Vagina (tissue), 2 donors: ENCODE data around the gene DENND1A. TPM values are rescaled to one million over a fixed set of nuclear protein-coding genes. Genes with fewer than 3 reads are reported as not detected.

Source experiments
- DNase-seq, 2 donors: peaks; one replicate each; pipeline ENCODE4 v3.0.0-alpha.2; 2017; ENCODE audit errors: extremely low spot score in 2 of 2
- H3K27ac ChIP-seq: fragments of 200-600 bp; sonication (generic); one replicate; pipeline ENCODE4 v1.5.1; 2019
- H3K27me3 ChIP-seq: fragments of 200-600 bp; sonication (generic); one replicate; pipeline ENCODE4 v1.5.1; 2019
- H3K36me3 ChIP-seq, 2 donors: fragments of 200-600 bp; sonication (generic); one replicate each; pipeline ENCODE4 v1.5.1; 2017 to 2019
- H3K4me1 ChIP-seq: fragments of 200-600 bp; sonication (generic); one replicate; pipeline ENCODE4 v1.5.1; 2019
- H3K4me3 ChIP-seq, 2 donors: fragments of 200-600 bp; sonication (generic); 1 replicate in 1 of 2; 2 replicates in 1 of 2; pipeline ENCODE4 v1.5.1; 2016 to 2019
- H3K9me3 ChIP-seq: fragments of 200-600 bp; sonication (generic); one replicate; pipeline ENCODE4 v1.5.1; 2019
- POLR2A ChIP-seq, 2 donors: fragments of 450-650 bp; IDR thresholded peaks; one replicate each; pipeline ENCODE4 v1.6.1; 2017; ENCODE audit warnings: antibody characterized with exemption in 2 of 2, mild to moderate bottlenecking in 2 of 2, moderate library complexity in 2 of 2
- POLR2AphosphoS5 ChIP-seq, 2 donors: sonication (generic); formaldehyde crosslinking; IDR thresholded peaks; one replicate each; pipeline ENCODE4 v1.9.0; 2017; ENCODE audit warnings: antibody characterized with exemption in 2 of 2, mild to moderate bottlenecking in 2 of 2, low read depth in 1 of 2; ENCODE audit not compliant: insufficient read depth in 1 of 2
- intact Hi-C: fragments of 100-400 bp; cut with DNase I; formaldehyde crosslinking; loops from one replicate; pipeline ENCODE4 v1.15.1; 2023
- total RNA-seq: library from RNA; depleted of rRNA; stranded (reverse); fragments of >200 nt; gene quantifications from one replicate; pipeline ENCODE4 v1.2.3, GENCODE V29; 2016
- TF ChIP-seq, protein P1 (sequence below), 3 experiments: fragments of 450-650 bp in 2 of 3; fragments of 200-600 bp in 1 of 3; sonication (generic) in 1 of 3; IDR thresholded peaks; one replicate each; pipeline ENCODE4 v1.5.1; 2017 to 2019; ENCODE audit warnings: antibody characterized with exemption in 3 of 3, mild to moderate bottlenecking in 2 of 3, moderate library complexity in 2 of 3

Gene DENND1A
- total RNA-seq, 1 donor from 2014 or later = 20.4 TPM

DNA sequence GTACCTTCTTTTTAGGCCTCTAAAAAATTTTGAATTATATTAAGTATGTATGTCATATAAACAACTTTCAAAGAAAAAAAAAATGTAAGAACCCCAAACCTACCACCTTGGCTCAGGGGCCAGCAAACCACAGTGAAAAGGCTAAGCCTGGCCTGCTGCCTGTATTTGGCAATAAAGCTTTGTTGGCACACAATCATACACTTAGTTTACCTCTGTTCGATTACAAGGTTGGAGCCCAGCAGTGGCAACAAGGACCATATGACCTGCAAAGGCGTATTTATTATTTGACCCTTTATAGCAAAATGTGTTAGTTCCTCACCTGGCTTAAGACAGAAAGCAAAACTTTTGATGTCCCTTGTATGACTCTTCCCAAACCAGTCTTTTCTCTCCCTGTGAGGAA is 282.8 kb downstream of the DENND1A start:
- TF ChIP-seq POLR2A (IDR thresholded peaks at IDR 0.05) (no peak), POLR2AphosphoS5 (IDR thresholded peaks at IDR 0.05; ENCODE audit: insufficient read depth in 1 of 2, low read depth in 1 of 2) (no peak)
- TF ChIP-seq, protein P1, sequence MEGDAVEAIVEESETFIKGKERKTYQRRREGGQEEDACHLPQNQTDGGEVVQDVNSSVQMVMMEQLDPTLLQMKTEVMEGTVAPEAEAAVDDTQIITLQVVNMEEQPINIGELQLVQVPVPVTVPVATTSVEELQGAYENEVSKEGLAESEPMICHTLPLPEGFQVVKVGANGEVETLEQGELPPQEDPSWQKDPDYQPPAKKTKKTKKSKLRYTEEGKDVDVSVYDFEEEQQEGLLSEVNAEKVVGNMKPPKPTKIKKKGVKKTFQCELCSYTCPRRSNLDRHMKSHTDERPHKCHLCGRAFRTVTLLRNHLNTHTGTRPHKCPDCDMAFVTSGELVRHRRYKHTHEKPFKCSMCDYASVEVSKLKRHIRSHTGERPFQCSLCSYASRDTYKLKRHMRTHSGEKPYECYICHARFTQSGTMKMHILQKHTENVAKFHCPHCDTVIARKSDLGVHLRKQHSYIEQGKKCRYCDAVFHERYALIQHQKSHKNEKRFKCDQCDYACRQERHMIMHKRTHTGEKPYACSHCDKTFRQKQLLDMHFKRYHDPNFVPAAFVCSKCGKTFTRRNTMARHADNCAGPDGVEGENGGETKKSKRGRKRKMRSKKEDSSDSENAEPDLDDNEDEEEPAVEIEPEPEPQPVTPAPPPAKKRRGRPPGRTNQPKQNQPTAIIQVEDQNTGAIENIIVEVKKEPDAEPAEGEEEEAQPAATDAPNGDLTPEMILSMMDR (IDR thresholded peaks at IDR 0.05) = no peak
- Histone ChIP-seq H3K27me3 (no peaks in the 10 kb centered on the region), H3K27ac (no peak overlapping the region), H3K4me3 (no peak overlapping the region), H3K4me1 (no peaks in the 10 kb centered on the region), H3K36me3 (no peaks in the 10 kb centered on the region), H3K9me3 (no peaks in the 10 kb centered on the region)
- intact Hi-C loops = no loop called here
- no peak for DNase-seq

- Histone ChIP-seq H3K4me1 (no peaks in the 10 kb centered on the region), H3K9me3 (no peaks in the 10 kb centered on the region), H3K27ac (no peak overlapping the region), H3K36me3 (no peaks in the 10 kb centered on the region), H3K27me3 (no peaks in the 10 kb centered on the region), H3K4me3 (no peak overlapping the region)
- no peak for TF ChIP-seq POLR2AphosphoS5 (IDR thresholded peaks at IDR 0.05; ENCODE audit: insufficient read depth in 1 of 2, low read depth in 1 of 2)
- TF ChIP-seq, protein P1 (IDR thresholded peaks at IDR 0.05) = no peak
- no peak for TF ChIP-seq POLR2A (IDR thresholded peaks at IDR 0.05)
- no peak for DNase-seq
- intact Hi-C loops = no loop called here
These were observed 284.2 kb downstream of the DENND1A start for GRCh38 chr9:123645762-123646161.

GRCh38 chr9:123645126-123645525 is 284.8 kb downstream of the DENND1A start:
- H3K4me1 ChIP-seq = no peaks in the 10 kb centered on the region
- intact Hi-C loops = no loop called here
- TF ChIP-seq, protein P1 (IDR thresholded peaks at IDR 0.05) = no peak
- no peak for TF ChIP-seq POLR2A (IDR thresholded peaks at IDR 0.05)
- TF ChIP-seq POLR2AphosphoS5 (IDR thresholded peaks at IDR 0.05; ENCODE audit: insufficient read depth in 1 of 2, low read depth in 1 of 2) = no peak
- H3K4me3 ChIP-seq = no peak overlapping the region
- H3K9me3 ChIP-seq = no peaks in the 10 kb centered on the region
- no peak overlapping the region for H3K27ac ChIP-seq
- H3K36me3 ChIP-seq = no peaks in the 10 kb centered on the region
- no peaks in the 10 kb centered on the region for H3K27me3 ChIP-seq
- DNase-seq = no peak

GRCh38 chr9:123643518-123643917 is 286.4 kb downstream of the DENND1A start:
- H3K4me3 ChIP-seq = no peak overlapping the region
- H3K9me3 ChIP-seq = no peaks in the 10 kb centered on the region
- no peaks in the 10 kb centered on the region for H3K4me1 ChIP-seq
- H3K36me3 ChIP-seq = no peaks in the 10 kb centered on the region
- DNase-seq = no peak
- H3K27ac ChIP-seq = no peak overlapping the region
- TF ChIP-seq POLR2A (IDR thresholded peaks at IDR 0.05) (no peak), POLR2AphosphoS5 (IDR thresholded peaks at IDR 0.05; ENCODE audit: insufficient read depth in 1 of 2, low read depth in 1 of 2) (no peak)
- TF ChIP-seq, protein P1 (IDR thresholded peaks at IDR 0.05) = no peak
- intact Hi-C loops = no loop called here
- H3K27me3 ChIP-seq = no peaks in the 10 kb centered on the region

DNA sequence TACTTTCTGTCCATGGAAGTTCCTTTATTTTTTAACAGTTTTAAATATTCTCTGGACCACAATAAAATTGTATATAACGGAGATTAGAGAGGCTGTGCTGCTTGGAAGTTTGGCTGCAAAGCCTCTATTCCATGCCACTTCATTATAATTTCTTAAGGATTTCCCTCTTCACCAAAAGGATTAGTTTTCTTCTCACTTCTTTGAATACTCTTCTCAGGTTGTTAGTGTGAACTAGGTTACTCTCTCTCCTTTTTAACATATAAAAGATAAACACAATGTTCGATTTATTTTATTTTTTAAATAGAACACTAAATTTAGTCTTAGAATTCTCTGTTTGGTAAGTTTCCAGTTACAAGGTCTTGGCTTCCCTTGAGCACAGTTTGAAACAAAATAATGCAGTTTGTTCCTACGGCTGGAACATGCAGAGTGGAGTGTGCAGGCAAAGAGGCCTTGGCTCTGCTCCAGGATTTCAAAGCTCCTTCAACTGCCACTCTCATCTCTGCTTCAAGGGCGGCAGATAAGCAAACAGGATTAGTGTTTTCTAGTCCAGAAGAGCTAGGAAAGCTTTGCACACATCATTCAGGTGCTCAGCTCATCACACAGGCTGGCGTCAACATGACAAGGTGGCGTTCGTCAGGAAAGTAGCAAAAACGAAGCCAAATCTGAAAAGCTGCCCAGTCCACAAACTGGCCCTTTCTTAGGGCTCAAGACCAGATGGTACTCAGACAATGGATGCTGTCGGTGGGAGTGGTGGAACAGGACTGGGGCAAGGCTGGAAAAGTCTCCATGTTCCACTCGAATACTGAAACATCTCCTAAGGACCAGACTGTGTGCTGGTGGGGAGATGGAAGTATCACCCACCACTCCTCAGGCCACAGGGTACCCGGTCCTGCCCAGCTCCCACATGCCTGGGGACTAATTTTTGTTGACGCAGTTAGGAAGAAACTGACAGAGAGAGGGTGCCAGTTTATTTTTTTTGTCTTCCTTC is 287.3 kb downstream of the DENND1A start:
- intact Hi-C loops = no loop called here
- Histone ChIP-seq H3K4me1 (no peaks in the 10 kb centered on the region), H3K4me3 (no peak overlapping the region), H3K27me3 (no peaks in the 10 kb centered on the region), H3K27ac (no peak overlapping the region), H3K9me3 (no peaks in the 10 kb centered on the region), H3K36me3 (no peaks in the 10 kb centered on the region)
- no peak for DNase-seq
- TF ChIP-seq POLR2AphosphoS5 (IDR thresholded peaks at IDR 0.05; ENCODE audit: insufficient read depth in 1 of 2, low read depth in 1 of 2) = no peak
